ENCODE measurements around the gene ISL2. TPM values are rescaled to one million over a fixed set of nuclear protein-coding genes. Genes with fewer than 3 reads are reported as not detected.
"Not testable (repeated sequence)": the region's sequence is repeated elsewhere in the genome, so short reads cannot be mapped to it uniquely, and the experiment has no call there.

Gene ISL2
- 78.7 TPM for total RNA-seq (ENCODE audit: unreplicated experiment)
- long read RNA-seq, transcript ISL2-201 (6 exons, 1,881 nt), result major isoform, 68 of 107 reads
- long read RNA-seq, partial matches to known transcripts, result 14 of 107 reads
- long read RNA-seq, other reads (novel, unspliced or antisense), result 23 of 107 reads

DNA sequence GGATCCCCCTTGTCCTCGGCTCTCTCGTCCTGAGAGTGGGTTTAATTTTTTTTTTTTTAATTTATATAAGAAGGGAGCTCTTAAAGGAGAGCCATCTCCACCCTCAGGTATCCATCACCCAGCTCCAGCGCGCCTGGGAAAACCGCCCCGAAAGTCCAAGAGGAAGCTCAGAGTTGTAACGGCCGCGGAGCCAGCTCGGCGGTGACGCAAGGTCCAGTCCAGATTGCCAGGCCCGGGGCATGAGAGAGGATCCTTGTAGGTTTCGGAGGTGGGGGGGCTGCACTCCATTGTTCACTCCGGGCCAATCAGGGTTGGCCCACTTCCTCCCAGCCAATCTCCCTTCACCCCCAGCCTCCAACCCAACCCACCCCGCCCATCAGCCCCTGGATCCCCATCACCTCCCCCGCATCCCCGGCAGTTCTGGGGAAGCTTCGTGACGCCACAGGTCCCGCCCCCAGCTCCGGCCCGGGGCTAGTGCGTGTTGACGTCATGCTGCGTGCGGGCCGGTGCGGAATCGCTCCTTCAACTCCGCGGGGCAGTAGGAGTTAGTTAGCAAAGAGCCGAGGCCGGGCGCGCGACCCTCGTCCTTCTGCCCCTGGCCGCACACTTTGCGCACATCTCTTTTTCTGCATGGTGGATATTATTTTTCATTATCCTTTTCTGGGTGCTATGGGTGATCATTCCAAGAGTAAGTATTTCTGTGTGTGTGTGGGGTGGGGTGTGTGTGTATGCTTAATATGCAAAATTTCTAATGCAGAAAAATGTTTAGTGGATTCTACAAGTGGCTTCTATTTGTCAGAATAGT is at the start of gene ISL2:
TSS of gene ISL2 (plus strand) at position 520 of the 805 bp plus-strand sequence. CDS start at position 631, 111 bp downstream.
- peak within 1 kb of the TSS; percentile 87 for H3K4me3 Mint-ChIP-seq (ENCODE audit: unreplicated experiment)
- DNase-seq, result peak; percentile 98
- H3K9me3 Mint-ChIP-seq (ENCODE audit: unreplicated experiment), result peaks cover 42% of the 10 kb centered on the region
- H3K27ac Mint-ChIP-seq (ENCODE audit: unreplicated experiment), result peak within 1 kb of the TSS; percentile 100
- H3K4me1 Mint-ChIP-seq (ENCODE audit: low read depth, unreplicated experiment), result peaks cover 12% of the 10 kb centered on the region
- peaks cover 40% of the 10 kb centered on the region for H3K27me3 Mint-ChIP-seq (ENCODE audit: unreplicated experiment)
- TF ChIP-seq, protein P1, sequence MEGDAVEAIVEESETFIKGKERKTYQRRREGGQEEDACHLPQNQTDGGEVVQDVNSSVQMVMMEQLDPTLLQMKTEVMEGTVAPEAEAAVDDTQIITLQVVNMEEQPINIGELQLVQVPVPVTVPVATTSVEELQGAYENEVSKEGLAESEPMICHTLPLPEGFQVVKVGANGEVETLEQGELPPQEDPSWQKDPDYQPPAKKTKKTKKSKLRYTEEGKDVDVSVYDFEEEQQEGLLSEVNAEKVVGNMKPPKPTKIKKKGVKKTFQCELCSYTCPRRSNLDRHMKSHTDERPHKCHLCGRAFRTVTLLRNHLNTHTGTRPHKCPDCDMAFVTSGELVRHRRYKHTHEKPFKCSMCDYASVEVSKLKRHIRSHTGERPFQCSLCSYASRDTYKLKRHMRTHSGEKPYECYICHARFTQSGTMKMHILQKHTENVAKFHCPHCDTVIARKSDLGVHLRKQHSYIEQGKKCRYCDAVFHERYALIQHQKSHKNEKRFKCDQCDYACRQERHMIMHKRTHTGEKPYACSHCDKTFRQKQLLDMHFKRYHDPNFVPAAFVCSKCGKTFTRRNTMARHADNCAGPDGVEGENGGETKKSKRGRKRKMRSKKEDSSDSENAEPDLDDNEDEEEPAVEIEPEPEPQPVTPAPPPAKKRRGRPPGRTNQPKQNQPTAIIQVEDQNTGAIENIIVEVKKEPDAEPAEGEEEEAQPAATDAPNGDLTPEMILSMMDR (IDR thresholded peaks at IDR 0.05; ENCODE audit: partially characterized antibody, unreplicated experiment), result no peak
- H3K36me3 Mint-ChIP-seq (ENCODE audit: unreplicated experiment), result peaks cover 12% of the 10 kb centered on the region

DNA sequence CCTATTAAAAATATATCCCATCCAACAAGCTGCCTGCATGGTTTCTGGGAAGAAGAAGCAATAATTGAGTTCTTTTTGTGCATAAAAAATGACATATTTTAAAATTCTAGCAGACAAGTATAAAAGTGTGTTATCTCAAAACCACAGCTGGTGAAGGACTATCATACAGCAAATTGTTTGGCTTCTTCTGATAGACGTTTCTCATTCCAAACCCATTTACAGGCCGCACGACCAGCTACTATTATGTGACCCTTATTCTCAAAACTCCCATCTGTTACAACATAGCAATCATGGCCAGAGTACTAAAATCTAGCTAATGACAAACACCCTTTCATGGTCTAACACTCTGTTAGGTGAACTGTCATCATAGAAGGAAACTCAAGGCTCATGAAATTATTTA is 47.0 kb upstream of the ISL2 start:
- Mint-ChIP-seq H3K4me3 (ENCODE audit: unreplicated experiment) (no peak overlapping the region), H3K36me3 (ENCODE audit: unreplicated experiment) (no peaks in the 10 kb centered on the region), H3K4me1 (ENCODE audit: low read depth, unreplicated experiment) (peaks cover 16% of the 10 kb centered on the region), H3K9me3 (ENCODE audit: unreplicated experiment) (no peaks in the 10 kb centered on the region), H3K27me3 (ENCODE audit: unreplicated experiment) (no peaks in the 10 kb centered on the region), H3K27ac (ENCODE audit: unreplicated experiment) (no peak overlapping the region)
- TF ChIP-seq, protein P1 (IDR thresholded peaks at IDR 0.05; ENCODE audit: partially characterized antibody, unreplicated experiment), result no peak
- DNase-seq, result no peak

DNA sequence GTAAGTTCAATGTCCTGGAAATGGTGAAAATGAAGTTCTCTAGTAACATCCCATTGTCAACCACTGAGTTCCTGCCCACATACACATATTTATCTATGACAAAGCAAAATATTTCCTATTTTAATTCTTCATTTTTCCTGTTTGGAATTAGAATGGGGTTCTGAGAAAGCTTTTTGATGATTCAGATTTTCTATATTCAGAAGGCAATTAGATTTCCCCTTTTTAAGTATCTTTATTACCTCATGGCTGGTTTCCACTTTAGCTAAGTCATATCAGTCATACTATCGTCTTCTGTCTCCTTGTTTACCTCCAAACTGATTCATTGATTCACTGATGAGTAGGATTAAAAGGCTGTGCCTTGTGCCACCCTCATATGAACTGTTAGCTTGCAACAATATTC is 43.2 kb upstream of the ISL2 start:
- TF ChIP-seq, protein P1 (IDR thresholded peaks at IDR 0.05; ENCODE audit: partially characterized antibody, unreplicated experiment), result no peak
- peak overlapping the region; percentile 13 for H3K27ac Mint-ChIP-seq (ENCODE audit: unreplicated experiment)
- peaks cover 16% of the 10 kb centered on the region for H3K4me1 Mint-ChIP-seq (ENCODE audit: low read depth, unreplicated experiment)
- no peak for DNase-seq
- no peak overlapping the region for H3K4me3 Mint-ChIP-seq (ENCODE audit: unreplicated experiment)
- no peaks in the 10 kb centered on the region for H3K36me3 Mint-ChIP-seq (ENCODE audit: unreplicated experiment)
- no peaks in the 10 kb centered on the region for H3K27me3 Mint-ChIP-seq (ENCODE audit: unreplicated experiment)
- H3K9me3 Mint-ChIP-seq (ENCODE audit: unreplicated experiment), result no peaks in the 10 kb centered on the region

DNA sequence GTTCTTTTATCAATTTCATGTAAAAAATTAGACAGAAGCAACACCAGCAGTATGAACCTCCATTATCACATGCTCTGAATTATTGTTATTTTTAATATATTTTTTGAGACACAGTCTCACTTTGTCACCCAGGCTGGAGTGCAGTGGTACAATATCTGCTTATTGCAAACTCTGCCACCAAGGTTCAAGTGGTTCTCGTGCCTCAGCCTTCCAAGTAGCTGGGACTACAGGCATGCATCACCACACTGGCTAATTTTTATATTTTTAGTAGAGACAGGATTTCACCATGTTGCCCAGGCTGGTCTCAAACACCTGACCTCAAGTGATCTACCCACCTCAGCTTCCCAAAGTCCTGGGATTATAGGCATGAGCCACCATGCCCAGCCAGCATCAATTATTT is 42.1 kb upstream of the ISL2 start:
- not testable (repeated sequence) for H3K36me3 Mint-ChIP-seq (ENCODE audit: unreplicated experiment); H3K27me3 Mint-ChIP-seq (ENCODE audit: unreplicated experiment); DNase-seq; H3K4me3 Mint-ChIP-seq (ENCODE audit: unreplicated experiment); H3K27ac Mint-ChIP-seq (ENCODE audit: unreplicated experiment); H3K9me3 Mint-ChIP-seq (ENCODE audit: unreplicated experiment)
- peaks cover 14% of the 10 kb centered on the region for H3K4me1 Mint-ChIP-seq (ENCODE audit: low read depth, unreplicated experiment)

DNA sequence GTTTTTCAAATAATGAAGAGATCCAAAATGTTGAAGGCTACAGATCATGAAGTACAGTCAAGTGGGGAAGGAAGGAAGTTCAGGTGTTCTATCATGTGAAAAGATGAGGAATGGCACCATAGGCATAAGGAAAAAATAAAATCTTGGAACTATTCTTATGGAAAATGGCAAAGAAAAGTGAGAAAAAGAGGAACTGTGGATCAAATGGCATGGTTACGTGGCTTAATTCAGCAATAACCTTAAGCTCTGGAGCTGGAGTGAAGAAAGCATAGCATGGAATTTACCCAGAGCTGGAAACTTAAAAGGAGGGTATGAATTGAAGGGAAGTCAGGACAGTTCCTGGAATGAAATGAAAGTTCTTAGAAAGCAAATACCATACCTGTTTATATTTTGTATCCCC is 39.7 kb upstream of the ISL2 start:
- no peak overlapping the region for H3K27ac Mint-ChIP-seq (ENCODE audit: unreplicated experiment)
- no peak overlapping the region for H3K4me3 Mint-ChIP-seq (ENCODE audit: unreplicated experiment)
- H3K36me3 Mint-ChIP-seq (ENCODE audit: unreplicated experiment), result no peaks in the 10 kb centered on the region
- peaks cover 8% of the 10 kb centered on the region for H3K4me1 Mint-ChIP-seq (ENCODE audit: low read depth, unreplicated experiment)
- H3K9me3 Mint-ChIP-seq (ENCODE audit: unreplicated experiment), result no peaks in the 10 kb centered on the region
- TF ChIP-seq, protein P1 (IDR thresholded peaks at IDR 0.05; ENCODE audit: partially characterized antibody, unreplicated experiment), result no peak
- DNase-seq, result no peak
- H3K27me3 Mint-ChIP-seq (ENCODE audit: unreplicated experiment), result no peaks in the 10 kb centered on the region

DNA sequence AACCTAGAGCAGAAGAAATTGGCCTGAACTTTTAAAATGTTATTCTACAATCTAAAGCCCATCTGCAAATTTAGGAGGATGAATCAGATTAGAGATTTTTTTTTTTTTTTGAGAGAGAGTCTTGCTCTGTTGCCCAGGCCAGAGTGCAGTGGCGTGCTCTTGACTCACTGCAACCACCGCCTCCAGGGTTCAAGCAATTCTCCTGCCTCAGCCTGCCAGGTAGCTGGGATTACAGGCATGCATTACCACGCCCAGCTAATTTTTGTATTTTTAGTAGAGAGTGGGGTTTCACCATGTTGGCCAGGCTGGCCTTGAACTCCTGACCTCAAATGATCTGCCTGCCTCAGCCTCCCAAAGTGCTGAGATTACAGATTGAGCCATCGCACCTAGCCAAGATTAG is 38.6 kb upstream of the ISL2 start:
- H3K4me3 Mint-ChIP-seq (ENCODE audit: unreplicated experiment); H3K27ac Mint-ChIP-seq (ENCODE audit: unreplicated experiment); H3K4me1 Mint-ChIP-seq (ENCODE audit: low read depth, unreplicated experiment); H3K36me3 Mint-ChIP-seq (ENCODE audit: unreplicated experiment); H3K9me3 Mint-ChIP-seq (ENCODE audit: unreplicated experiment); DNase-seq; H3K27me3 Mint-ChIP-seq (ENCODE audit: unreplicated experiment): not testable (repeated sequence)
